ENCODE results near the gene MBNL2.

DNA sequence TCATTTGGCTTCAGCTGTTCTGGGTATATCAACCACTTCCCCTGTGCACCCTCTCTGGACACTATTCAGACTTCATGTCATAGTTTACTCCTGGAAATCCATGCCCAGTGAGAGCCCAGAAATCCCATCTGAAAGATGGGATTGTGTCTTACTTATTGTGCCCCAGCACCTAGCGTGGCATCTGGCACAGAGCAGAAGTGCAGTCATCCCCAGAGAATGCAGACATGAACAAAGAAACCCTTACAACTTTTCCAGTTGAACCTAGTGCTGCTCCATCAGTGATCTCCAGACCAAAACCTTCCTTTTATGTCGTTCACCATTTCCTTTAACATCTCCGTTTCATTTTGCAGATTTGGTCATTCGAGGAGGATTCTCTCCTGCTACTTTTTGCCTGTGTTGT is 60.6 kb downstream of the MBNL2 start:
- TF ChIP-seq EZH2 (IDR thresholded peaks at IDR 0.05; ENCODE audit: borderline replicate concordance) (no peak), EZH2phosphoT487 (IDR thresholded peaks at IDR 0.05; ENCODE audit: low read depth, severe bottlenecking, unreplicated experiment) (no peak)
- TF ChIP-seq, protein P1, sequence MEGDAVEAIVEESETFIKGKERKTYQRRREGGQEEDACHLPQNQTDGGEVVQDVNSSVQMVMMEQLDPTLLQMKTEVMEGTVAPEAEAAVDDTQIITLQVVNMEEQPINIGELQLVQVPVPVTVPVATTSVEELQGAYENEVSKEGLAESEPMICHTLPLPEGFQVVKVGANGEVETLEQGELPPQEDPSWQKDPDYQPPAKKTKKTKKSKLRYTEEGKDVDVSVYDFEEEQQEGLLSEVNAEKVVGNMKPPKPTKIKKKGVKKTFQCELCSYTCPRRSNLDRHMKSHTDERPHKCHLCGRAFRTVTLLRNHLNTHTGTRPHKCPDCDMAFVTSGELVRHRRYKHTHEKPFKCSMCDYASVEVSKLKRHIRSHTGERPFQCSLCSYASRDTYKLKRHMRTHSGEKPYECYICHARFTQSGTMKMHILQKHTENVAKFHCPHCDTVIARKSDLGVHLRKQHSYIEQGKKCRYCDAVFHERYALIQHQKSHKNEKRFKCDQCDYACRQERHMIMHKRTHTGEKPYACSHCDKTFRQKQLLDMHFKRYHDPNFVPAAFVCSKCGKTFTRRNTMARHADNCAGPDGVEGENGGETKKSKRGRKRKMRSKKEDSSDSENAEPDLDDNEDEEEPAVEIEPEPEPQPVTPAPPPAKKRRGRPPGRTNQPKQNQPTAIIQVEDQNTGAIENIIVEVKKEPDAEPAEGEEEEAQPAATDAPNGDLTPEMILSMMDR (IDR thresholded peaks at IDR 0.05; ENCODE audit: poor library complexity) = no peak
